HG03159 (cell line): Measurements from ENCODE around the gene COL16A1.

Experiments
- ATAC-seq: cut with Tn5 transposase; IDR thresholded peaks from one replicate; pipeline ENCODE4 v1.9.1; 2021; ENCODE audit warnings: mild to moderate bottlenecking, moderate library complexity; ENCODE audit not compliant: unreplicated experiment

Gene COL16A1

DNA sequence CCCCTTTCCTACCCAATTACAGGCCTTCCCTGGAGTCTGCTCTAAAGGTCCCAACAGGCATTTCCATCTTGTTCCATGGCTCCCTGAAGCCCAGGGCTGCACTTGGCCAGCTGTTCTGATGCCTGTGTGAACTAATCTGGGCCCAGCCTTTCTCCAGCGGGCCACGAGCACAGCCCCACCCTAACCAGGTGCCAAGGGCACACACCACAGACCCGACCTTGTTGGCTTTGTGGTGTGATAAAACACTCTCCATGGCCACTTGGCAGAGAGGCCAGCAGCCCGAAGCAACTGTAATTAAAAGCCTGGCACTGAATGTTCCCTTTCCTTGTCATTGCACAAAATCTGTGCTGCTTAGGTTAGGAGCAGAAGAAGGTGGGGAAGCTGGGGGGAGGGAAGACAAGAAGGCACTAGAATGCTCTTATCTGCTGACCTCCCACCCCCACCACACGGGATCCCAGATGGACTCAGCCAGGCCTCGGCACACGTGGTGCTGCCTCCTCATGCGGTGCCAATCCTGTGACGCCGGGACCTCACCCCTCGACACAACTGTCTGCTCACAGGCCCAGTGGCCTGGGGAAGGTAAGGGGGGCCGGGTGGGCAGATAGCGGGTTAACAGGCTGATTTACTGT is 76.4 kb downstream of the COL16A1 start:
- ATAC-seq: no peak

DNA sequence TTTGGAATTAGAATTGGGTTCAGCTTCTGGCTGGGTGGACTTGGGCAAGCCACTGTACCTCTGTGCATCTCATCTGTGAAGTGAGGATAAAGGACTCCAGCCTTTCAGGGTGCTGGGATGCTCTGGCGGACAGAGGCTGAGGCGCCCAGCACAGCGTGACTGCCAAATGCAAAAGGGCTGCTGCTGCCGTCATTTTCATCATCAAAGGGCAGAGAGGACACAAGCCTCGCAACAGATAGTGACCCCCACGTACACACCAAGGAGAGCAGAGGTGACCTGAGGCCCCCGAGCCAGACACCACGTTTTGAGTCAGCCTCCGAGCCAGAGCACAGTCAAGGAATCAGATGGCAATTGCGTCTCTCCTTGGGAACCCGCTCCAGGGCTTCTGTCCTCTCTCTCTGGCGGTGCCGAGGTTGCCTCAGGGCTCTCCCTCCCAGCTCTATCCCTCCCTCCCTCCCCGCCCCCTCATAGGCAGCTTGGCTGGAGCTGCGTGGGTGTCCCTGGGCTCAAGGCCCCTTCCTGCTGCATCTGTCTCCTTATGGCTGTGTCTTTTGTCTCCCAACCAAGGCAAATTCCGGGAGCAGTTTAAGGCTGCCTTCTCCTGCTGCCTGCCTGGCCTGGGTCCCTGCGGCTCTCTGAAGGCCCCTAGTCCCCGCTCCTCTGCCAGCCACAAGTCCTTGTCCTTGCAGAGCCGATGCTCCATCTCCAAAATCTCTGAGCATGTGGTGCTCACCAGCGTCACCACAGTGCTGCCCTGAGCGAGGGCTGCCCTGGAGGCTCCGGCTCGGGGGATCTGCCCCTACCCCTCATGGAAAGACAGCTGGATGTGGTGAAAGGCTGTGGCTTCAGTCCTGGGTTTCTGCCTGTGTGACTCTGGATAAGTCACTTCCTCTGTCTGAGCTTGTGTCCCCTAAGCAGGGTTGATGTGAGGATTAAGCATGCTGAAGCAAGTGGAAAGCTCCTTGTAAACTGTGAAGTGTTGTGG is 77.3 kb downstream of the COL16A1 start:
- ATAC-seq: no peak

DNA sequence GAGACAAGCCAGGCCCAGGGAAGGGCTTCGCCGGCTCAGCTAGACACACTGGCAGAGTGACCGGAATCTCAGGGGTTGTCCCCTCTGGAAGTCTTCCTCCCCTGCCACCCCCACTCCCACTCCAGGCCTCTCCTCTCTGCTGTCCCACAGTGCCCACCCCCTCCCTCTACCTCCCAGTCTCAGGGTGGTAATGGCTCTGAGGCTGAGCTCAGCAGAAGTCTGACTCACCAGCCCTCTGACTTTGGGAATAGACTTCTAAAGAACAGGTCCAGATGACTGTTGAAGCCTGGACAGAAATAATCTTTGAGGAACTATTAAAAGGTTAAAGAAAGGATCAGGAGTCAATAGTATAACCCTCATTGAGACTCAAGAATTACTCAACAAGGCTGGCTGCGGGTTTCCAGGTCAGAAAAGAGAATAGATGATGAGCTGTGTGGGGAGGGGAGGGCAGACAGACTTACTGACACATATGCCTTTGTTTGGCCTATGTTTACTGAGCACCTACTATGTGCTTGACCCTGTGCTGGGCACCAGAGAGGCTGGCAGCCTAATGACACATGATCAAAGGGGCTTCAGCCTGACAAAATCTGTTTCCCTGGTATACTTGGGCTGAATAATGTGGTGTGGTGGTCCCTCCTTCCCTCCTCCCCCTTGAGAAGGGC is 78.1 kb downstream of the COL16A1 start:
- ATAC-seq: no peak

DNA sequence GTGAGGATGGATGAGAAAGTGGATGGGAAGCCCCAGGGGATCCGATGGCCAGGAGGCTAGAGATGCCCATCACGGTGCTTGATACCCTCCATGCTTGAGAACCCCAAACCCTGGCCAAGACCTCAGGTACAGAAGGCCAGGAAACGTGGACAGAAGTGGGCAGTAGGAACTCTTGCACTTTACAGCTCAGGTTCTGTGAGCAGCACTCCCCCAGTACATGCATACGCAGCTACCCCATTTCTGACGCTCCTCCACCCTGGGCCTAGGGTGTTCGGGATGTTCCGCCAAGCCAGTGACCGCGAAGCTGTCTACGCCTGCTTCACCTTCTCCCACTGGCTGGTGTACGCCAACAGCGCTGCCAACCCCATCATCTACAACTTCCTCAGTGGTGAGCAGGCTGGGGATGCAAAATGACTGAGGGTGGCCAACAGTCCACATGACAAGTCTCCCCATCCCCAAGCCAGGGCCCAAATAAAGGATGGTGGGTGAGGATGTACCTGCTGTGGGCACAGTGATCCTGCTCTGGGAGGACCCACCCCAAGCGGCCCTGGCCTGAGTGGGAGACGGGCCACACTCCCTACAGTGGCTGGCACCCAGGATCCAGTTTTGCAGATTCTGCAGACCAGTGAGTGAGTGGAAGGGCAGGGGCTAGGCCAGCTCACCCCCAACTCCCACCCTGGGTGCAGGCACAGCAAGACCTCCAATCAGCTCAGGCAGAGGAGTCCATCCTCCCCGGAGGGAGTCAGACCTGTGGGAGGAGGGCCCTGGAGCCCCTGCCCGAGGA is 78.9 kb downstream of the COL16A1 start:
- no peak for ATAC-seq

DNA sequence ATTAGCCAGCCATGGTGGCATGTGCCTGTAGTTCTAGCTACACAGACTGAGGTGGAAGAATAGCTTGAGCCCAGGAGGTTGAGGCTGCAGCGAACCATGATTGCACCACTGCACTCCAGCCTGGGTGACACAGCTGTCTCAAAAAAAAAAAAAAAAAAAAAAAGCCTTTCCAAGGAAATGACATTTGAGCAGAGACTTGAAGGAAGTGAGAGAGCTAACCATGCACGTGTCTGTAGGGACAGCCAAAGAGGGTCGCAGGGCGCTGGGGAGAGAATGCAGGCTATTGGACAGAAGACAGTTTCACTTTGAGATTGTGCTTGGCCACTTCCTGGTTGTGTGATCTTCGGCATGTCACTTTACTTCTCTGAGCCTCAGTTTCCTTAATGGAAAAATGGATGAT is 79.5 kb downstream of the COL16A1 start:
- no peak for ATAC-seq

DNA sequence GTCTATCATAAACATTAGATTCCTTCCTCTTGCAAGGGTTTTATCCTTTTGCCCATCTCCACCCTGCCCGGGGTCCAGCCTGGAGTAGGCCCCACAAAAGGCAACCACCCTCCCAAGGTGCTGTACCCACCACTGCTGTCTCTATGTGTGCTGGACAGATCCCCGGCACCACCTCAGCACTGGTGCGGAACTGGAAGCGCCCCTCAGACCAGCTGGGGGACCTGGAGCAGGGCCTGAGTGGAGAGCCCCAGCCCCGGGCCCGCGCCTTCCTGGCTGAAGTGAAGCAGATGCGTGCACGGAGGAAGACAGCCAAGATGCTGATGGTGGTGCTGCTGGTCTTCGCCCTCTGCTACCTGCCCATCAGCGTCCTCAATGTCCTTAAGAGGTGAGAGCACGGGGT is 80.5 kb downstream of the COL16A1 start:
- ATAC-seq: no peak

DNA sequence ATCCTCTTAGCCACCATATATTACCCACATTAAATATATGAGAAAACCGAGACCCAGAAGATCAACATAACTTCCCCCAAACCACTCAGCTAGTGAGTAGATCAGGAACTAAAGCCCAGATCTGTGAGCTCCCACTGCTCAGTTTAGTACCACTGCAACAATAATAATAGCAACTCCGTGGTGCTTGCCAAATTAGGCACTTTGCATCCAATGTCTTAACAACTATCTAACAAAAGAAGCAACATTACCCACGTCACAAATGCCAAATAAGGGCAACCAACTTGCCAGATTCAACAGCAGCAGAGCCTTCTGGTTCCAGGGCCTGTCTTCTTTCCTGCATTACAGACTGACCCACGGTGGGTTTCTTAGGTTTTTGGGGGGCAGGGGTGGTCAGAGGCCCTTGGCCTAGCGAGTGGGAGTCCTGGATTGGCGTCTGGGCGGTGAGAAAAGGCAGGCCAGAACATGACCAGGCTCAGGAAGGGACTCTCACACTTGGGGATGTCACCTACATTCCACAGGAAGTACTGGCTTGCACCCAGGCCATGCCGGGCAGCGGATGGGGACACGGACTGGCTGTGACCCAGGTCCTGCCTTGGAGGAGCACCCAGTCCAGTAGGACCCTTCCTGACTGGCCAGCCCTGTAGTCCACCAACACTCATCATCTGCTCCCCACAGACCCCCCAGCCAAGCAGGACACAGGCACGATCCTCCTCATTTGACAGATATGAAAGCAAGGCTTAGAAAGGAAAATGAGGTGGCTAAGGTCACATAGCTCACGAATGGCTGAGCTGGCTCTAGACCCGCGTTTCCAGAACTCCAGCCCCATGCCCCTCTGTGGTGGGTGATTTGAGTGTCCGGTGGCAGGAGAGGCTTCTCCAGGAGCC is 81.7 kb downstream of the COL16A1 start:
- no peak for ATAC-seq

DNA sequence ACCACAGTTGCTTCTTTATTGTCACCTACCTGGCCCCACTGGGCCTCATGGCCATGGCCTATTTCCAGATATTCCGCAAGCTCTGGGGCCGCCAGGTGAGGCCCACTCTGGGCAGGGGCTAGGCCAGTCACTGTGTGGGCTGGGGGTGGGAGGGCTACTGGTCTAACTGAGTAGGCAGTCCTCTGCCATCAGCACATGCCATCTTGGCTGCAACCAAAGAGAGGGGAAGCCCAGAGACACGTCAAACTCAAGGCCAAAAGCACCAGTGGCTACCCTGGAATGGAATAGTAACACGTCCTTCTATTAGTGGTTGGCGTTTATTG is 82.4 kb downstream of the COL16A1 start:
- no peak for ATAC-seq

DNA sequence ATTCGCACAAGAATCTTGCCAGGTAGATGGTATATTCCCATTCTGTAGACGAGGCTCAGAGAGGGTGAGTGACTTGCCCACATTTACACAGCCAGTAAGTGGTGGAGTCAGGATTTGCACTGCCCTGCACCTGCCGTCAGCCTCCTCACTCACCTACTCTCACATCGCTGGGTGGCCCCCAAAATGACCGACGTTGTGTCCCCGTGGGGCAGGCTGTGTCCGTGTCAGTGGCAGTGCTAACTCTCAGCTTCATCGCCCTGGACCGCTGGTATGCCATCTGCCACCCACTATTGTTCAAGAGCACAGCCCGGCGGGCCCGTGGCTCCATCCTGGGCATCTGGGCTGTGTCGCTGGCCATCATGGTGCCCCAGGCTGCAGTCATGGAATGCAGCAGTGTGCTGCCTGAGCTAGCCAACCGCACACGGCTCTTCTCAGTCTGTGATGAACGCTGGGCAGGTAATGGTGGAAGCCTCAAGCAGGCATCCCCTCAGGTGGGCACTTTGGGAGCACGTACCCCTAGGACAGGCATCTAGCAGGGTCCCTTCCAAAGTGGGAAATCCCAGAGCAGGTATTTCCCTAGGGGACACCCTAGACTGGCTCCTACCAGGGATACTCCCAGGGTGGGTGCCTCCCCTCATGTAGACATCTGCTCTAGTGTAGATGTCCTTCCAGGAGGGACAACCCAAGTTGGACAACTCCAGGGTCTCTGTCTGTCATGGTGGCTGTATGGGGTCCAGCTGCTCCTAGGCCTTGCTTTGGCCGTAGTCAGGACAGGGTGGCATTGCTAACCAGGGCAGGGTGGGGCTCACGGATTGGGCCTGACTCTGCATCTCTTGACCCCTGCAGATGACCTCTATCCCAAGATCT is 83.0 kb downstream of the COL16A1 start:
- no peak for ATAC-seq

DNA sequence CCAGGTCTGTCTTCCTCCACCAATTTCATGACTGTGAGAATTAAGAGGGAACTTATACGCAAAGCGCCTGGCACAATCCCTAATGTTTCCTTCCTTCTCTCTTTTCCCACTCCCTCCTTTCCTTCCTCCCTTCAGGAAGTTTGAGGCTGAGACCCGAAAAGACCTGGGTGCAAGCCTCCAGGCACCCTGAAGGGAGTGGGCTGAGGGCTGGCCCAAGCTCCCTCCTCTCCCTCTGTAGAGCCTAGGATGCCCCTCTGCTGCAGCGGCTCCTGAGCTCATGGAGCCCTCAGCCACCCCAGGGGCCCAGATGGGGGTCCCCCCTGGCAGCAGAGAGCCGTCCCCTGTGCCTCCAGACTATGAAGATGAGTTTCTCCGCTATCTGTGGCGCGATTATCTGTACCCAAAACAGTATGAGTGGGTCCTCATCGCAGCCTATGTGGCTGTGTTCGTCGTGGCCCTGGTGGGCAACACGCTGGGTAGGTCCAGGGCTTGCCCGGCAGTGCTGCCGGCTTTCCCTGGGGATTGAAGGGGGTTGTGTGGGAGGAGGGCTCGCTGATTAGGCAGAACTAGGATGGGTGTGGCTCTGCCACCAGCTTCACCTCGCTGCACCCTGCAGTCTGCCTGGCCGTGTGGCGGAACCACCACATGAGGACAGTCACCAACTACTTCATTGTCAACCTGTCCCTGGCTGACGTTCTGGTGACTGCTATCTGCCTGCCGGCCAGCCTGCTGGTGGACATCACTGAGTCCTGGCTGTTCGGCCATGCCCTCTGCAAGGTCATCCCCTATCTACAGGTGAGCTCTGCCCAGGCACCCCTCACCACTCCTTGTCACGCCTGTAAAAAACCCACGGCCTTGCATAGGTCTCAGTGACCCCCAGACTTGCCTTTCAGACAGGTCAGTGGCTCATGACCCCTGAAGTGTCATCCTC is 84.6 kb downstream of the COL16A1 start:
- no peak for ATAC-seq

DNA sequence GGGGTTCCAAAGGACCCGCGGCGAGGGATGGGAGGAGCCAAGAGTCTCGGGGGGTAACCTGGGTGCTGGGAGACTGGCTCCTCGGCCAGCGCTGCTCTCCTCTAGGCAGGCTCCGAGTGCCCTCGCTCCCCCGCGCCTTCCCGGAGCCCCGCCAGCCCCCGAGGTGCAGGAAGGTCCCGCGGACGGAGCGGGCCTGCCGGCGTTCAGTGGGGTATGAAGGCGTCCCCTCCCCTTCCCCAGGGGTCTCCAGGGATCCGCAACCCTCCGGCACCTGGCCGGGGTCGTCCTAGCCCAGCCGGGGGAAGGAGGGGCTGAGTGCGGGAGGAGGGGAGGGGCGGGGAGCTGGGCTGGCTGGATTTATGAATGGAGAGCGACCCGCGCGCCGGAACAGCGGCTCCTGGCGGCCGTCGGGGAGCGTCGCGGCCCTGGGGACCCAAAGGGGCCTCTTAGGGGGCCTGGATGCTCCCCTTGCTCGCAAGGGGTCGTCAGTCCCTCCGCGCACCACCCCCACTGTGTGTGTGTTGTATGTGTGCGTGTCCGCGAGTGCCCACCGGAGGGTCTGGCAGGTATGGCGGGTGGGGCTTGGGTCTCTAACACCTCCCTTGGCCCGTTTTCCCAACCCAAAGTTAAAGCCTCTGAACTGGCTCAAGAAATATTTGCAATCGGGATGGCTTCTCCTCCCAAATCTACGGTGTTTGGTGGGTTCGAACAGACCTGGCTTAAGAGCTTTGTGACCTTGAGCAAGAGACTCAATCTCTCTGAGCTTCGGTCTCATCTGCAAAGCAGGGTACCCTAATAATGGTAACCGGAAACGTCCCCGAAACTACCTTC is 85.7 kb downstream of the COL16A1 start:
- ATAC-seq: no peak

DNA sequence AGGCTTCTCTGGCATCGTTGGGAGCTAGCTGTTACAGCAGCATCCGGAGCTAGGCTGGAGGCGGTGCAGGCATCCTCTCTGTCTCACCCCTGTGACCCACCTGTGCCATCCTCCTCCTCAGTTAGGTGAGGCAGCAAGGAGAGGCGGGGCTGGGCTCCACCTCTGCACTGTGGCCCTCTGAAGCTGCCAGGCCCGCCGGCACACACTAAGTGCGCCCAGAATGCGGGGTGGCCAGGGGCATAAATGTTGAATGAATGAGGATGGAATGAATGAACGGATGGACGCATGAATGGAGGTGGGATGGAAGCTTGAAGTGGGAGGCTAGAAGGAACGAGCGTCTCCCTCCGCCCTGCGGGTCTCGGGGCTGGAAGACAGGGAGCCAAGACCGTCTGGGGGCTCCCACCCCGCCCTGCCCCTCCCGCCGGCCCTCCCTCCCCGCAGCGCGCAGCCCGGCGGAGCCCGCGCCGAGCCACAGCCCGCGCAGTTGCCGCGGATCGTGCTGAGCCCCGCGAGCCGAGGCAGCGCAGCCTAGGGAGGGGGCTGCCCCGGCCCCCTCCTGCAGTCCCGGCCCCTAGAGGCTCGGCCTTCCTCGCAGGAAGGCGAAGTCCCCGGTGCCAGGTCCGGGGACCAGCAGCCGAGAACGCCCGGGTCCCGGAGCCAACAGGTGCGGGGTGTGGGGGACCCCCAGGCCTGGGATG is 86.5 kb downstream of the COL16A1 start, which contains the start of gene HCRTR1:
HCRTR1 (plus strand) TSS at position 472 of the 698 bp plus-strand sequence. CDS start 1,504 bp downstream, outside the sequence.
- no peak for ATAC-seq

DNA sequence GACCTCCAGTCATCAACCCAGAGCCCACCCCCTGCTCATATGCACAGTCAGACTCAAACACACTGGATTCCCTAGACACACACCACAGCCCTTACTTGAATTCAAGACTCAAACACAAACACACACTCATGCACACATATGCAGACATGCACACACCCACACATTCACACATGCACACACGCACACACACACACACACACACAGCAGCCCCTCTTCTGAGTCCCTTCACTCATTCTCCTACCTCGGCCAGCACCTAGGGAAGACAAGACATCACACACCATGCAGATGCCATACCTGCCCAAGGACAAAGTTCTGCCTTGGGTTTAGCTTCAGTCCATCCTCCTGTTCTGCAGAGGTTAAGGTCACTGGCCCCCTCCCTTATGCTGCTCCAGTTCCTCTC is 87.9 kb downstream of the COL16A1 start:
- ATAC-seq: no peak

DNA sequence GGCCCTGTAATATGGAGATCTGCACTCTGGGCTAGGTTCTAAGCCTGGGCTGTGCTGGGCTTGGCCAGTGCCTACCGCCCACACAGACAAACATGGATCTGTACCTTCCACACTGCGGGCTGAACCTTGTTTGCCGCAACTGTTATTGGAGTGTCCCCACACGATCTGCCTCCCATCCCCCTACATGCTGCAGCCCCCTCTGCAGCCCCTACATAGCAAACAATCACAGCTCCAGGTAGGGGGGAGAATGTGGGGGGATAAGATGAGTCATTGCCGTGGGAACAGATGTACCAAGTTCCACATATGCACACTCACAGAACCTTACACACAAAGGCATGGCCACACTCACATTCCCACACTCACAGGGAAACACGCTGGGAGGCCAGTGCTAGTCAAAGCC is 88.4 kb downstream of the COL16A1 start:
- ATAC-seq: no peak

DNA sequence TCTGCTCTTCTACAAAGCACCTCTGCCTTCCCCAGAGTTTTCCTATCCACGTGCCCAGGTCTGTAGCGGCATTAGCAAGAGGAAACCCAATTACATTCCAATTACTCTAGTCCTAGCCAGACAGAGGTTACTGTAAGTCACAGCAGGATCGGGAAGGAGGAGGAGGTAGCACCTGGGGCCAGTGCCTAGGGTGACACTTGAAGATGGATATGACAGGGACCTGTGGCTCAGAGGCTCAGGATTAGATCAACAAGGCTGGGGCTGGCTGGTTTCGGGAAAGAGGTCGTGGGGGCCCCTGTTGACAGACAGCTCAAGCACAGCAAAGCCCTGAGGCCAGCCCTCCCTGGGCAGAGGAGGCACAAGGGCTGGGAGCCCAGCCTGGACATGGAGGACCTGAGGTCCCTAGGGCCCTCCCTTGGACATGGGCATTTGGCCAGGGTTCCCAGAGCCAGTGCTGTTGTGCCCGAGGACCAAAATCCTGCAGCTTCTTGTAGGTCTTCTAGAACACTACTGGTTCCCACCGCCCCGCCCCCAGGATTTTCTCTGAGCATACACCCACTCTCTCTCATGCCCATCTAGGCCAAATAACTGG is 89.3 kb downstream of the COL16A1 start:
- ATAC-seq: no peak

DNA sequence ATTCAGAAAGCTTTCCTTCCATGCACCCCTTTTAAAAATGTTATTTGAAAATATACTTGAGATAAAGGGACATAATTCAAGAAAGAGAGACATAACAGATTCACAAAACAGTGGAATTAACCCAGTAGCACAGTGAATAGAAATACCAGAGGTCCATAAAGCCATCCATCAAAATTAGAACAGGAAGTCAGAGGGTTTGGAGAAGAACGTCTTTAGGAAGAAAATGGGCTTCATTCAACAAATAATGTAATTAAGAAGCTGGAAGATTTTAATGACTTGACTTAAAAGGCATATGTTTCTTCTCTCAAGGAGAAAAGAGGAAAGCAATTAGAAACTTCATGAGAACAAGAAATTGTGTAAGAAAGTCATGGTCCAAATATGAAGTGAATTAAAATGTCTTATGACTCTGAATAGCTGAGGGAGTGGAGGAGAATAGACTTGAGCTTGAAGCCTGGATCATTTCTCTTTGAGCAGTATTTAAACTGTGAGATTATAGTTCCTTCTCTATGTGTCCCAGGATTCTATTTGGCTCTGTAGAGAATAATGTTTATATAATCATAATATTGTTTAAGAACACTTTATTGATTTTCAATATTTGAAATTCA is 94.2 kb downstream of the COL16A1 start:
- no peak for ATAC-seq
